Inflammatory macrophage treated with lipopolysaccharide for 4 hours (primary cell): Measurements from ENCODE around the gene SDK1.

ENCODE experiments used
- DNase-seq: peaks from one replicate; pipeline ENCODE4 v3.0.0-alpha.2; 2020

Gene SDK1

GRCh38 chr7:4037877-4038276 lies 736.8 kb downstream of the SDK1 start:
- no peak for DNase-seq

DNA sequence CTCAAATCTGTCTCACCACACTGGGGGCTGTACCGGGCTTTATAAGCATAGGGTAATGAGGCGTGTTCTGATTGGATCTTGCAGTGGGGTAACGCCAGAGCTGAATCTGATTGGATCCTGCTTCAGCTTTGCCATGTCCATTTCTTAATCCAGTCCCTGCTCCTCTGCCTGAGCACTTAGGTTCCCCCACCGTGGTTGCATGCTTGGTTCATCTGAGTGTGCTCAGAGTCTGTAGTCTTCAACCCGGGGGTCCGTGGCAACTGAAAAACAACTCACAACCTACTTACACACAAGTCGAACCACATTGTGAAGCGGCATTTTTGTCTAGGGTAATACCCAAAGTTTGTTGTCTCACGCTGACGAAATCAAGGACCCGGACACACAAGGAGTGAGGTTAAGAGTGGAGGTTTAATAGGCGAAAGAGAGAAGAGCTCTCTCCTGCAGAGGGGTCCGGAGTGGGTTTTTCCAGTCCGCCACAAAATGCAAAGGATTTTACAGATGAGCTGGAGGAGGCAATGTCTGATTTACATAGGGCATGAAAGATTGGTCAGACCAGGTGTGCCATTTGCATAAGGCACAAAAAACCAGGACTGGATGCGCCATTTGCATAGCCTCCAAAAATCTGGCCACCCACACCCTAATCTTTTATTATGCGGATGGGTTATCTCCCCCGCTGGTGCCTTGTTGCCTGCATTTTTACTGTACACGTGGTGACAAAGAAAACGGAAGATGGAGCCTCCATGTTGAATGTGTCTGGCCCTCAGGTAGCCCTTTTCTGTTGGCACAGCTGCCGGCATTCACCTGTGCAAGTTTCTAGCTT lies 739.3 kb downstream of the SDK1 start:
- DNase-seq = no peak

- DNase-seq = no peak
These were observed 741.5 kb downstream of the SDK1 start for GRCh38 chr7:4042402-4043045.

DNA sequence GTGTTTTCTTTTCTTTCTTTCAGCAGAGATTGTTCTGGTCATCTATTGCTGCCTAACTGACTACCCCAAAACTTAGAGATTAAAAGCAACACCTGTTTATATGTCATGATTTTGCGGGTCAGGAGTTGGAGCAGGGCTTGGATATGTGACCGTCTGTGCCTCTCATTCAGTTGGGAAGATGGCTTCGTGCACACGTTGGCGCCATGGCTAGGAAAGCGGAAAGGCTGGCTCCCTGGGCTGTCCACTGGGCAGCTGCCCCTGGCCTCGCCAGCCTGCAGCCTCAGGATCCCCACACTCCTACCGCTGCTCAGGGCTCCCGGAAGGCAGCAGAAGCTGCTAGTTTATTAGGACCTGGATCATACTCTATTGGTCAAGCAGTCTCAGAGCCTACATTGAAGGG lies 742.9 kb downstream of the SDK1 start:
- DNase-seq = no peak

- DNase-seq = no peak
These were observed 744.4 kb downstream of the SDK1 start for GRCh38 chr7:4045450-4045849.

- DNase-seq = no peak
These were observed 744.9 kb downstream of the SDK1 start for GRCh38 chr7:4045975-4046374.

GRCh38 chr7:4048336-4048735 lies 747.3 kb downstream of the SDK1 start:
- DNase-seq = no peak

DNA sequence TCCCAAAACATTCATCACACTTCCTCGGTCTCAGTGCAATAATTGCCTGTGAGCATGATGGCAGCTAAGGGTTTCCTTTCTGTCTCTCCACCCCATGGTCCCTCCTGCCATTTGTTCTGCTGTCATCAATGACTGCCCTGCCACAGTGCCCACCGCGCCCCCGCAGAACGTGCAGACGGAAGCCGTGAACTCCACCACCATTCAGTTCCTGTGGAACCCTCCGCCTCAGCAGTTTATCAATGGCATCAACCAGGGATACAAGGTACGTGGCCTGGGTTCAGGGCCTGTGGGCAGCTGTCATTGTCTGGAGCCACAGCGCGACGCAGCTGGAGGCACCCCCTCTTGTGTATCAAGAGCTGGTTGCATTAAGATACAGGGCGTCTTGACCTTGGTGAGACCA lies 748.1 kb downstream of the SDK1 start:
- no peak for DNase-seq

DNA sequence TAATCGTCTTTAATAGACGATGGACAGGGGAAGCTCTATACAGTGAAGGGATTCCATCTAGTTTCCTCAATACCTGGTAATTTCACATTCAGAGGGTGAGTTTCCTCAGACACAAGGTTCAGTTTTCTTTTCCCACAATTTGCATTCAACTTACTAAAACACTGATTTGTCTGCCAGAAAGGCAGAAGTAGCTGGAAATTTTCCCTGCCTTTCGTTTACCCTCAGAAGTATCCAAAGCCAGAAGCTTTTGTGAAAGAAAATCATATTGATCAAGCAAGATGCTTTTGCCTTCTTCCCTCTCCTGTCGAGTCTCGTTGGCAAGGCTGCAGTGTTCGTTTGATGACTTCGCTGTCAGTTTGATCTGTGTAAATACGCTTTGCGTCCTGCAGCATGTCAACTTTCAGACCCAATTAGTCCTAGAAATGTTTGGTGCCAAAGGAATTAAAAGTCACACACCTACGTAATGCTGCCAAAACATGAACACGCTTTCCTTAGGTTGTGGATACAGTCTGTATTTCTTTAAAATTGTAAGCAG lies 749.1 kb downstream of the SDK1 start:
- DNase-seq = no peak

DNA sequence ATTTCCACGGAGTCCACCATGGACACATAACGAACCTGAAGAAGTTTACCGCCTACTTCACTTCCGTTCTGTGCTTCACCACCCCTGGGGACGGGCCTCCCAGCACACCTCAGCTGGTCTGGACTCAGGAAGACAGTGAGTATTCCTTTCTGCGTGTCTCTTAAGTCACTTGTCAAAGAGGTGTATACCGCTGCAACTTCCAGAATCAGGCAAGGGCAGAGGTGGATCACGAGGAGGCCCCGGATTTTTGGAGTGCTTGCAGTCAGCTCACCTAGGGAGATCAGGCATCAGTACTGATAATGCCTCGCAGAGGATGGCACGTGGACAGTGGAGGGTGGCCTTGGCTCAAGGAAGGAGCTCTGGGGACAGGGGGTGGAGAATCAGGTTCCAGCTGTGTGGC lies 750.6 kb downstream of the SDK1 start:
- no peak for DNase-seq

- no peak for DNase-seq
These were observed 751.1 kb downstream of the SDK1 start for GRCh38 chr7:4052130-4052529.

- peak; percentile 4 for DNase-seq
These were observed 753.1 kb downstream of the SDK1 start for GRCh38 chr7:4054158-4054557.

- DNase-seq = no peak
These were observed 755.7 kb downstream of the SDK1 start for GRCh38 chr7:4056552-4057288.

GRCh38 chr7:4057289-4057616 lies 756.2 kb downstream of the SDK1 start:
- DNase-seq = no peak

DNA sequence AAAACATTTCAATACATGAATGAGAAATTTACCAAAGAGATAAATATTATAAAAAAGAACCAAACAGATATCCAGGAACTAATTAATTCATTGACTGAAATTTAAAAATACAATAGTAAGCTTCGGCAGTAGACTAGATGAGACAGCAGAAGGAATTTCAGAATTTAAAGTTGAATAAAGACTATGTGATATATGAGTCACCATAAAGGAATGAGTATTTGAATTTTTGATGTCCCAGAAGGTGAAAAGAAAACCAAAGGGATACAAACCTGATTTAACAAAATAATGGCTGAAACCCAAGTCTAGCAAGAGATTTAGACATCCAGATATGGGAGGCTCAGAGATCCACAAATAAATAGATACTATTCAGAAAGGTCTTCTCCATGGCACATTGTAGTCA lies 757.1 kb downstream of the SDK1 start:
- DNase-seq = no peak

- no peak for DNase-seq
These were observed 764.1 kb downstream of the SDK1 start for GRCh38 chr7:4065190-4065589.

DNA sequence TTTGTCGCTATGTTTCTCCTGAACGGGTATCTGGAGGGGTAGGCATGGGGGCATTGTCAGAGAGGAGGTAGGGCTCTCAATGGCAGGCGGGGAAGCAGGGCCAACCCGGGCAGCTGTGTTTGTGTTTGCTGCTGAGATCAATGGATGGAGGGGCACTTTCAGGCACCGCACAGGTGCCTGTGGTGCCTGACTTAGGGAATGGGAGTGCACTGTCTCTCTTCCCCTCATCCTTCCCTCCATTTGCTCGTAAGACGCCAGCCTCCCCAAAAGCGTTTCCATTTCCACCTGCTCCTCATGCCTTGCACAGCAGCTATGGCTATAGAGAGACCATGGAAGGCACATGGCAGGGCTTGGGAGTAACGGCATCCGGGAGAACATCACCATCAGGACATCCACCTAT lies 765.2 kb downstream of the SDK1 start:
- DNase-seq = no peak

DNA sequence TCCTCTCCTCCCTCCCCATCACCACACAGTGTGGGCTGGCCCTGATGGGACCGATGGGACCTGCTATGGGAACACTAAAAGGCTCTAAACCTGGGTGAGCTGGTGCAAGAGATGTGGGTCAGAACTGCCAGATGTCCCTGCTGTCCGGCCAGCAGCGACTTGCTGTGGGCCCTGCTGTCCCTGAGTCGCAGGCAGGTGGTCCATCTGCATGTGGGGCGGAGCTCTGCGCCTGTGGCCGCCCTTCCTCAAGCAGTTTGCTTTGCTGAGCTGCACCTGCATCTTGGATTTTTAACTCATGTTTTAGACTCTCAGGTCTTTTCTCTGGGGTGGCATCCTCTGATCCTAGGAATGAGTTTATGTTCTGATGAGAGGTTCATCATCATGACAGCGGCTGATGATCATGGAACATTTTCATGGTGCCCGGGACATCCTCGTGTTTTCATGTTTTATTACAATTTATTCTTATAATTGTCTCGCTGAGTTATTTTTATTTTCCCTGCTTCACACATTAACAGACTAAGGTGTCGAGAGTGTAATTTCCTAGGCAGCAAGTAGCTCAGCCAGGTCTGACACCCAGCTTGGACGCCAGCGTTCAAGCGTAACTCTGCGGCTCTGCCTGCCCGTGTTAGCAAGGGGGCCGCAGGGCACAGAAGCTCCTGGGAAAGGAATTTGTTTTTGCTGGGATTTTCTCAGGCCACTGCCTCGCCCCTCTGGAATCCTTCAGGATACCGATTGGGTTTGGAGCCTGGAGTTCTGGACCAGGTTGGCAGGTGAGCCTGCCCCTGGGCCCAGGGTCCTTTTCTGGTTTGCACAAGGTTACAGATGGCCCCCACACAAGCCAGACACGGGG lies 765.8 kb downstream of the SDK1 start:
- DNase-seq = no peak

- no peak for DNase-seq
These were observed 766.4 kb downstream of the SDK1 start for GRCh38 chr7:4067476-4067760.

- no peak for DNase-seq
These were observed 766.8 kb downstream of the SDK1 start for GRCh38 chr7:4067874-4068273.

DNA sequence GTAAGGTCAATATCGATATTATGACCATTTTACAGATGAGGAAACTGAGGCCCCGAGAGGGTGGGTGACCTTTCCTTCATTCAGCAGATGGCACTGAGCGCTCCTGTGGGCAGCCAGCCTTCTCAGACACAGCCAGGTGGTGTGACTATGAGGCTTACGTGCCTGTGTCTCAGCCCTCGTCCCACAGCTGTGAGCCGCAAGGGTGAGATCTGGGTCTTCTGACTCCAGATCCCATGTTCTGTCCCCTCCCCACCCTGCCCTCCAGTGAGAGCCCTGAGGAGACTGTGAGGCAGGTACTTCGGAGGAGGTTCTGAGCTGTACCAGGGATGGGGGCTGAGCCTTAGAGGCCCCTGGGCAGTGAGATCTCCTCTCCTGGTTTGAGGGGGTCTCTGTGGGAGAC lies 767.2 kb downstream of the SDK1 start:
- no peak for DNase-seq

DNA sequence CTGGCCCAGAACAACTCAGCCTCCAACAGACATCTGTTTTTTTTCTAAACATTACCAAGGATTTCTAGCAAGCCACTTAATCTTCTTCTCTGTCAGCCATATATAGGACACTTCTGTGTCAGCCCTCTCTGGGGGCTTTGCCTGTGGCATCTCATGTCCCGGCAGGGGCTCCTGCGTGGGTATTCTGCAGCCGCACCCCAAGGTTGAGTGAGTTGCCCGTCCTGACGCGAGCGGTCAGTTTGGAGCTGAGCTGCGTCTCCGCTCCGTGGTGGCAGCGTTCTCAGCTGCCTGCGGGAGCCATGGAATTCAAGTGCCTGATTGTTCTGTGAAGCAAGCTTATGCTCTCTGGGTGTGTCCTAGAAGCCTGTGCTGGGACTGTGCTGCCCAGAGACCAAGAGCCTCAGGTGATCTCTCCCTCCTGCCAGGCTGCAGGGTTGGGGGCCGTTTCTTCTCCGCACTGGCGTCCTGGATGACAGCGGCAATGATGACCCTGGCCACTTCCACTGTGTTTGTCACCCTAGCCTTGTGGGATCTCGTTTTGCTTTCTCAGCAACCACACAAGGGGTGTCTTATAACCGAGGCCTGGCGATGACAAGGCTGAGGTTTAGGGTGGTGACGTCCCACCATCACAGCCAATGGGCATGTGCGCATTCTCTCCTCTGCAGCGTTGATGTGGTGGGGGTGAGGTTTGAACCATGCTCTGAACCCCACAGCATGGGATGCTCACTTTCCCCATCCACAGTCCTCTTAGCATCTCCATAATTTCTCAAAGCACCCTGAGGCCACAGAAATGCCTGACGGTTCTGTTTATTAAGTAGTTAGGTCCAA lies 768.4 kb downstream of the SDK1 start:
- no peak for DNase-seq
